ENCODE data around the gene RELN. TPM values are rescaled to one million over a fixed set of nuclear protein-coding genes. Genes with fewer than 3 reads are reported as not detected.

Gene RELN
- total RNA-seq, 1 experiment from 2014 or later = 0.10 TPM

DNA sequence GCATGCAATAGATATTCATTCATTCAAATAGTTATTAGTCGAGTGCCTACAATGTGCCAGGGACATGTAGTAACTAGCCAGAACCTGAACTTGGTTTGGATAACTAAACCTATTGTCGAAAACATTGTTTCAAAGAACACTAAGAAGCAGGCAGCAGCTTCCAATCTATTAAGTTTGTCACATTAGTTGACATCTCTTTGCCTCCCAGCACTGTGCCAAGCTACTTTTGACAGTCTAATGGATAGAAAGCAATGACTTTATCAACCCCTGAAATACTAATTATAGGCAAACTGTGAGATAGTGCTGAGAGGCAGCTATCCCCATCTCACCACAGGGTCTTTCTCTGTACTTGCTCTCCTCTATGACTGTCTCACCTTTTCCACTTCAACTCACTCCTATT lies 22.4 kb upstream of the RELN start:
- Histone ChIP-seq H3K36me3 (ENCODE audit: control insufficient read depth, insufficient read depth, low read length) (no peaks in the 10 kb centered on the region), H3K27ac (ENCODE audit: low read length) (no peak overlapping the region), H3K4me1 (ENCODE audit: control insufficient read depth, insufficient read depth, low read length) (no peaks in the 10 kb centered on the region), H3K4me3 (ENCODE audit: low read depth in 2 of 2, low read length in 2 of 2) (no peak overlapping the region), H3K27me3 (ENCODE audit: control insufficient read depth, insufficient read depth, low read length) (no peaks in the 10 kb centered on the region), H3K9me3 (ENCODE audit: control insufficient read depth, insufficient read depth, low read depth, low read length) (no peaks in the 10 kb centered on the region)
- POLR2A ChIA-PET = no interaction called here
- in situ Hi-C loops (cut with HindIII; ENCODE audit: low pct_unique_long_range_greater_than_20kb, low sequenced_read_pairs) = no loop called here
- intact Hi-C loops (cut with micrococcal nuclease; ENCODE audit: unreplicated experiment) = no loop called here
- no peak for ATAC-seq
- no TSS peak for BruUV-seq (replicated peaks)
- CTCF ChIA-PET = no interaction called here
- TF ChIP-seq POLR2AphosphoS5 (IDR thresholded peaks at IDR 0.05; ENCODE audit: low read depth, low read length) (no peak), TCF7L2 (IDR thresholded peaks at IDR 0.05; ENCODE audit: low read depth, low read length) (no peak), SIN3A (IDR thresholded peaks at IDR 0.05; ENCODE audit: borderline replicate concordance, insufficient read depth, low read depth, low read length) (no peak)
- TF ChIP-seq, protein P1, sequence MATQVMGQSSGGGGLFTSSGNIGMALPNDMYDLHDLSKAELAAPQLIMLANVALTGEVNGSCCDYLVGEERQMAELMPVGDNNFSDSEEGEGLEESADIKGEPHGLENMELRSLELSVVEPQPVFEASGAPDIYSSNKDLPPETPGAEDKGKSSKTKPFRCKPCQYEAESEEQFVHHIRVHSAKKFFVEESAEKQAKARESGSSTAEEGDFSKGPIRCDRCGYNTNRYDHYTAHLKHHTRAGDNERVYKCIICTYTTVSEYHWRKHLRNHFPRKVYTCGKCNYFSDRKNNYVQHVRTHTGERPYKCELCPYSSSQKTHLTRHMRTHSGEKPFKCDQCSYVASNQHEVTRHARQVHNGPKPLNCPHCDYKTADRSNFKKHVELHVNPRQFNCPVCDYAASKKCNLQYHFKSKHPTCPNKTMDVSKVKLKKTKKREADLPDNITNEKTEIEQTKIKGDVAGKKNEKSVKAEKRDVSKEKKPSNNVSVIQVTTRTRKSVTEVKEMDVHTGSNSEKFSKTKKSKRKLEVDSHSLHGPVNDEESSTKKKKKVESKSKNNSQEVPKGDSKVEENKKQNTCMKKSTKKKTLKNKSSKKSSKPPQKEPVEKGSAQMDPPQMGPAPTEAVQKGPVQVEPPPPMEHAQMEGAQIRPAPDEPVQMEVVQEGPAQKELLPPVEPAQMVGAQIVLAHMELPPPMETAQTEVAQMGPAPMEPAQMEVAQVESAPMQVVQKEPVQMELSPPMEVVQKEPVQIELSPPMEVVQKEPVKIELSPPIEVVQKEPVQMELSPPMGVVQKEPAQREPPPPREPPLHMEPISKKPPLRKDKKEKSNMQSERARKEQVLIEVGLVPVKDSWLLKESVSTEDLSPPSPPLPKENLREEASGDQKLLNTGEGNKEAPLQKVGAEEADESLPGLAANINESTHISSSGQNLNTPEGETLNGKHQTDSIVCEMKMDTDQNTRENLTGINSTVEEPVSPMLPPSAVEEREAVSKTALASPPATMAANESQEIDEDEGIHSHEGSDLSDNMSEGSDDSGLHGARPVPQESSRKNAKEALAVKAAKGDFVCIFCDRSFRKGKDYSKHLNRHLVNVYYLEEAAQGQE (IDR thresholded peaks at IDR 0.05; ENCODE audit: insufficient read depth in 1 of 2, low read depth in 2 of 2, low read length in 1 of 2) = no peak
- TF ChIP-seq, protein P2, sequence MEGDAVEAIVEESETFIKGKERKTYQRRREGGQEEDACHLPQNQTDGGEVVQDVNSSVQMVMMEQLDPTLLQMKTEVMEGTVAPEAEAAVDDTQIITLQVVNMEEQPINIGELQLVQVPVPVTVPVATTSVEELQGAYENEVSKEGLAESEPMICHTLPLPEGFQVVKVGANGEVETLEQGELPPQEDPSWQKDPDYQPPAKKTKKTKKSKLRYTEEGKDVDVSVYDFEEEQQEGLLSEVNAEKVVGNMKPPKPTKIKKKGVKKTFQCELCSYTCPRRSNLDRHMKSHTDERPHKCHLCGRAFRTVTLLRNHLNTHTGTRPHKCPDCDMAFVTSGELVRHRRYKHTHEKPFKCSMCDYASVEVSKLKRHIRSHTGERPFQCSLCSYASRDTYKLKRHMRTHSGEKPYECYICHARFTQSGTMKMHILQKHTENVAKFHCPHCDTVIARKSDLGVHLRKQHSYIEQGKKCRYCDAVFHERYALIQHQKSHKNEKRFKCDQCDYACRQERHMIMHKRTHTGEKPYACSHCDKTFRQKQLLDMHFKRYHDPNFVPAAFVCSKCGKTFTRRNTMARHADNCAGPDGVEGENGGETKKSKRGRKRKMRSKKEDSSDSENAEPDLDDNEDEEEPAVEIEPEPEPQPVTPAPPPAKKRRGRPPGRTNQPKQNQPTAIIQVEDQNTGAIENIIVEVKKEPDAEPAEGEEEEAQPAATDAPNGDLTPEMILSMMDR (IDR thresholded peaks at IDR 0.05) = no peak
- DNase-seq (ENCODE audit: low read depth, low spot score) = no peak

- no peaks in the 10 kb centered on the region for H3K9me3 ChIP-seq (ENCODE audit: control insufficient read depth, insufficient read depth, low read depth, low read length)
- in situ Hi-C loops (cut with HindIII; ENCODE audit: low pct_unique_long_range_greater_than_20kb, low sequenced_read_pairs) = no loop called here
- TF ChIP-seq TCF7L2 (IDR thresholded peaks at IDR 0.05; ENCODE audit: low read depth, low read length) (no peak), POLR2AphosphoS5 (IDR thresholded peaks at IDR 0.05; ENCODE audit: low read depth, low read length) (no peak), SIN3A (IDR thresholded peaks at IDR 0.05; ENCODE audit: borderline replicate concordance, insufficient read depth, low read depth, low read length) (no peak)
- TF ChIP-seq, protein P1 (IDR thresholded peaks at IDR 0.05; ENCODE audit: insufficient read depth in 1 of 2, low read depth in 2 of 2, low read length in 1 of 2) = no peak
- TF ChIP-seq, protein P2 (IDR thresholded peaks at IDR 0.05) = no peak
- ChIA-PET POLR2A (no interaction called here), CTCF (no interaction called here)
- no peaks in the 10 kb centered on the region for H3K4me1 ChIP-seq (ENCODE audit: control insufficient read depth, insufficient read depth, low read length)
- no peaks in the 10 kb centered on the region for H3K36me3 ChIP-seq (ENCODE audit: control insufficient read depth, insufficient read depth, low read length)
- H3K27me3 ChIP-seq (ENCODE audit: control insufficient read depth, insufficient read depth, low read length) = no peaks in the 10 kb centered on the region
- no peak overlapping the region for H3K27ac ChIP-seq (ENCODE audit: low read length)
- intact Hi-C loops (cut with micrococcal nuclease; ENCODE audit: unreplicated experiment) = no loop called here
- no peak overlapping the region for H3K4me3 ChIP-seq (ENCODE audit: low read depth in 2 of 2, low read length in 2 of 2)
- no TSS peak for BruUV-seq (replicated peaks)
- DNase-seq (ENCODE audit: low read depth, low spot score) (no peak), ATAC-seq (no peak)
These were observed 20.8 kb upstream of the RELN start for GRCh38 chr7:104010052-104010909.

Measured in Panc1 (cell line).